A549 (cell line): Measurements from ENCODE around the gene TLX3.

Experiments used
- KDM5A ChIP-seq: fragments of 200-600 bp; sonication (generic); IDR thresholded peaks from 2 replicates; pipeline ENCODE4 v1.6.1; 2016; ENCODE audit warnings: antibody characterized with exemption, mild to moderate bottlenecking
- POLR2A ChIP-seq: IDR thresholded peaks from 2 replicates; pipeline ENCODE4 v1.6.1; 2012; ENCODE audit warnings: mild to moderate bottlenecking, low read length
- TF ChIP-seq, protein P1 (sequence below): fragments of >200 bp; sonication (Bioruptor Twin); formaldehyde crosslinking; IDR thresholded peaks from 3 replicates; pipeline ENCODE4 v1.5.1; 2016
- TF ChIP-seq, protein P2 (sequence below): IDR thresholded peaks from 2 replicates; pipeline ENCODE4 v1.6.1; 2012

DNA sequence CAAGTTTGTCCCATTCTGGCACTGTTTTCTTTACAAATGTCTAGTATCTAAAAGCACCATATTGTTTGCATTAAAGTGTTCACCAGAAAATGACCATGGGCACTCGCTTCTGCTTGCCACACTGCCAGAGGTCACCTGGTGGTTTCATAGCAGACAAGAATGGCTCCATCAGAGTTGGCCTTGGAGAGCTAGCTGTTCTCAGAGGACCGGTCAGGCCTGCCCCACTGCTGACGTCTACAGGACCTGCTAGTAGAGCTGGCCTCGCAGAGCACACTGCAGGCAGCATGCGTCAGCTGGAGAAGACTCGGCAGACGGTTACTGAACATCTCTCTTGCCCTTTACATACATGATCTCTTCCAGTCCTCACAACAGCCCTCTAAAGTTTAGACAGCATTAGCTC lies 8.7 kb upstream of the TLX3 start:
- TF ChIP-seq, protein P1, sequence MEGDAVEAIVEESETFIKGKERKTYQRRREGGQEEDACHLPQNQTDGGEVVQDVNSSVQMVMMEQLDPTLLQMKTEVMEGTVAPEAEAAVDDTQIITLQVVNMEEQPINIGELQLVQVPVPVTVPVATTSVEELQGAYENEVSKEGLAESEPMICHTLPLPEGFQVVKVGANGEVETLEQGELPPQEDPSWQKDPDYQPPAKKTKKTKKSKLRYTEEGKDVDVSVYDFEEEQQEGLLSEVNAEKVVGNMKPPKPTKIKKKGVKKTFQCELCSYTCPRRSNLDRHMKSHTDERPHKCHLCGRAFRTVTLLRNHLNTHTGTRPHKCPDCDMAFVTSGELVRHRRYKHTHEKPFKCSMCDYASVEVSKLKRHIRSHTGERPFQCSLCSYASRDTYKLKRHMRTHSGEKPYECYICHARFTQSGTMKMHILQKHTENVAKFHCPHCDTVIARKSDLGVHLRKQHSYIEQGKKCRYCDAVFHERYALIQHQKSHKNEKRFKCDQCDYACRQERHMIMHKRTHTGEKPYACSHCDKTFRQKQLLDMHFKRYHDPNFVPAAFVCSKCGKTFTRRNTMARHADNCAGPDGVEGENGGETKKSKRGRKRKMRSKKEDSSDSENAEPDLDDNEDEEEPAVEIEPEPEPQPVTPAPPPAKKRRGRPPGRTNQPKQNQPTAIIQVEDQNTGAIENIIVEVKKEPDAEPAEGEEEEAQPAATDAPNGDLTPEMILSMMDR: no peak
- TF ChIP-seq POLR2A (no peak), KDM5A (no peak)
- TF ChIP-seq, protein P2, sequence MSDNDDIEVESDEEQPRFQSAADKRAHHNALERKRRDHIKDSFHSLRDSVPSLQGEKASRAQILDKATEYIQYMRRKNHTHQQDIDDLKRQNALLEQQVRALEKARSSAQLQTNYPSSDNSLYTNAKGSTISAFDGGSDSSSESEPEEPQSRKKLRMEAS: no peak
